HPDE6-E6E7 (cell line): ENCODE measurements around the gene MAN2B1.
"Not testable (repeated sequence)": the region's sequence is repeated elsewhere in the genome, so short reads cannot be mapped to it uniquely, and the experiment has no call there.

Experiments used
- DNase-seq: peaks from one replicate; pipeline ENCODE4 v3.0.0; 2011; ENCODE audit warnings: missing footprints; ENCODE audit errors: extremely low spot score

Gene MAN2B1

GRCh38 chr19:12666265-12667048 lies at the start of gene MAN2B1, which contains the start of gene WDR83:
MAN2B1 (minus strand) TSS chr19:12666742; CDS start chr19:12666701, 41 bp downstream.
WDR83 (plus strand) TSS chr19:12666807; CDS start chr19:12669791, 2,984 bp downstream.
- peak; percentile 82 for DNase-seq

GRCh38 chr19:12715929-12716328 lies 49.4 kb upstream of the MAN2B1 start:
- no peak for DNase-seq

- DNase-seq: no peak
Observed at GRCh38 chr19:12715102-12715501, 48.6 kb upstream of the MAN2B1 start.

- not testable (repeated sequence) for DNase-seq
Observed at GRCh38 chr19:12713304-12713703, 46.8 kb upstream of the MAN2B1 start.

GRCh38 chr19:12712077-12712476 lies 45.5 kb upstream of the MAN2B1 start:
- not testable (repeated sequence) for DNase-seq

- DNase-seq: no peak
Observed at GRCh38 chr19:12711187-12711586, 44.6 kb upstream of the MAN2B1 start.

- DNase-seq: no peak
Observed at GRCh38 chr19:12708641-12709040, 42.1 kb upstream of the MAN2B1 start.

DNA sequence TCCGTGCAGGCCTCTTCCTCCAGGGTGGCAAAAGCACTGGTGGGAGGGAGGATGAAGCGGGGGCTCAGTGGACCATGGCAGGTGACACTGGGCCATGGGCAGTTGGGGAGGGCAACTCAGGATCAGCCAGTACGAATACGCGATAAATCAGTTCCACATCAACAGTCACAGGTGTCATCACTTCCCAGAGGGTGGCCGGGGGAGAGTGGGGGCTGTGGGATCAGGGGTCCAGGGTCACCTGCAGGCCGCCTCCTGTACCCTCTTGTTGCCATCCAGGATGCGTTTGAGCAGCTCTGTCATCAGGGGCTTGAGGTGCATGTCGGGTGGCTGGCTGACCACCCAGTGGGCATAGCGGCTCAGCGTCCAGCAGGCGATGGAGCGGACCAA lies 39.8 kb upstream of the MAN2B1 start:
- DNase-seq: no peak

DNA sequence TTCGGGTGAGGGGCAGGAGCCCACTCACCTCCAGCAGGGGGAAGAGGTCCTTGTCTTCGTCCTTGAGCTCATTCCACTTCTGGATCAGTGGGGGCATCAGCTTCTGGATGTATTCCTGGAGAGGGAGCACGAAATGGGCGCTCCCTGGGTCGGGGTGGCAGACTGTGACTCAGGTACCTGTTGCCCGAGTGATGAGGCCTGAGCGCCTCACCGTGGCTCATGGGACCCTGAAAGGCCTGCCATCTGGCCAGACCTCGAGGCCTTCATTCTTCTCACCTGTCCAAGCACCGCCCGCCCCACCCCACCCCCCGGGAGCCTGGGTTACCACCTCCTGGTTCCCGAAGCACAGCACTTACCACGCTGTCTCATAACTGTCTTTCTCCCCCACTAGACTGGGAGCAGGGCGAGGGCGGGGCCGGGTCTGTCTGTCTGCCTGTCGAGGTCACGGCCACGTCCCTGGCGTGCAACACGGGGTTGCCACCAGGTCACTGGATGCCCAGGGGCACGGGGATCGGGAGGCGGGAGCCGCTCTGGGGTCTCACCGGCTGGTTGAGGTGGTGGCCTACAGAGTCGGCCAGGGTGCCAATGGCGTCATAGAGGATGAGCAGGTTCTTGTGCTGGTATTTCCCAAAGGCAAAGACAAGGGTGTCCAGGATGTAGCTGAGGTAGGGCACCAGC lies 39.3 kb upstream of the MAN2B1 start:
- DNase-seq: no peak

GRCh38 chr19:12705169-12705568 lies 38.6 kb upstream of the MAN2B1 start:
- DNase-seq: no peak

DNA sequence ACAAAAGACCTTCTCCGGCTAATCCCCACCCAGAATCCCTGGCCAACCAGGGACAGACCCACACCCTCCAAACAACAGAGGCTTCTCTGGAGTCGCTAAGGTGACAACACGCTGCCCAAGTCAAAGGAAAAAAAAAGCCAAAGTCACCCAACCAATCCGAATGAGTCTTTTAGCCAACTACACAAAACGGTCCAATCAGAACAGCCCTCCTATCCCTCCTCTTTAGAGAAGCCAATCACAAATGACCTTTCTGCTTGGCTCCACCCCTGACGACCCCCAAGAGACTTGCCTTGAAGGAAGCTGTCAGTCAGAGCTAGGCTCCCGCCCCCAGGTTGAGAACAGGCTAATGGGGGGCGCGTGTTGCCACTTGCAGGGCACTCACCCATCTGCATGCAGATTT lies 36.5 kb upstream of the MAN2B1 start:
- no peak for DNase-seq

DNA sequence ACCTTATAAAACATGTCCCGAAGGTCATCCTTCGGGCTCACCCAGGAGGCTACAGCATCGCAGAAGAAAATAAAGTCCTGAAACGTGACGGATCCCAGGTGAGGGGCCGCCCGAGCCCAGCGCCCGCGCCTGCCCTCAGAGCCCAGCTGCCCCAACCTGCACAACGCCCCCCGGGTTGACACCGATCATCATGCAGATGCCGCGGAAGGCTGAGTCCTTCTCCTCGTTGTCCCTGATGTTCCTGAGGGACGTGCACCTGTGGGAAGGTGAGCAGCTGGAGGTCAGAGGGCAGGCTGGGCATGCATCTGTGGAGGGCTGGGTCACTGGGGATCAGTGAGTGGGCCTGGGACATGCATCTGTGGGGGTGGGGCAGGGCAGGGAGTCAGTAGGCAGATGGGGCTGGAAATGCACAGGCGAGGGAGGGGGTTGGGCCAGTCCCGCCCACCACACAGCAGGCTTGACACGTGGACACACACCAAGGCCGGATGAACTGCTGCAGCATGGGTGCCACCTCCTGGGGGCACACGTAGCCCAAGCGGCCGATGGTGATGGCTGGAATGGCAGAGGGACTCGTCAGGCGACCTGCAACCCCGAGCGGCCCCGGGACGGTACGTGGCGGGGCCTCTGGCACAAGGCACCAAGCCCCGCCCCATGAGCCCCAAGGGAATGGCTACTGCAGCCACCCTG lies 35.2 kb upstream of the MAN2B1 start:
- DNase-seq: no peak

- DNase-seq: no peak
Observed at GRCh38 chr19:12698138-12698537, 31.6 kb upstream of the MAN2B1 start.

- not testable (repeated sequence) for DNase-seq
Observed at GRCh38 chr19:12697425-12697824, 30.9 kb upstream of the MAN2B1 start.

- peak; percentile 93 for DNase-seq
Observed at GRCh38 chr19:12696366-12697335, 30.1 kb upstream of the MAN2B1 start, which contains the start of gene FBXW9. FBXW9 (minus strand) TSS chr19:12696631; CDS start chr19:12696581, 50 bp downstream.

- DNase-seq: no peak
Observed at GRCh38 chr19:12695997-12696365, 29.4 kb upstream of the MAN2B1 start.

- DNase-seq: no peak
Observed at GRCh38 chr19:12695514-12695913, 29.0 kb upstream of the MAN2B1 start.

GRCh38 chr19:12695096-12695495 lies 28.6 kb upstream of the MAN2B1 start:
- DNase-seq: no peak

DNA sequence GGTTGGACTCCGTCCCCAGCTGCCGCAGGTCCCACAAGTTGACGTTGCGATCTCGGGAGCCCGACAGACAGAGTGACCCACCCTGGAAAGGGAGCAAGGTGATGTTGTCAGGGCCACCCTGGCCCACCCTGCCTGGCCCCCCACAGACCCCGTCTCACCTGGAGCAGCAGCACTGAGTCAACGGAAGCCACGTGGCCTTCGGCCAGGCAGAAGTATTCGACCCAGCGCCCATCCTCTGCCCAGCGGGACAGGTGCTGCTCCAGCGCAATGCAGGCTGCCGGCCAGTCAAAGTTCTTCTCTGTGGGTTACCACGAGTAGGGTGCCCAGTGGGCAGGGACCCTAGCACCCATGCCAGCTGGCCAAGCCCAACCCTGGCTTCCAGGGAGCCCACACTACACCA lies 28.1 kb upstream of the MAN2B1 start:
- no peak for DNase-seq

DNA sequence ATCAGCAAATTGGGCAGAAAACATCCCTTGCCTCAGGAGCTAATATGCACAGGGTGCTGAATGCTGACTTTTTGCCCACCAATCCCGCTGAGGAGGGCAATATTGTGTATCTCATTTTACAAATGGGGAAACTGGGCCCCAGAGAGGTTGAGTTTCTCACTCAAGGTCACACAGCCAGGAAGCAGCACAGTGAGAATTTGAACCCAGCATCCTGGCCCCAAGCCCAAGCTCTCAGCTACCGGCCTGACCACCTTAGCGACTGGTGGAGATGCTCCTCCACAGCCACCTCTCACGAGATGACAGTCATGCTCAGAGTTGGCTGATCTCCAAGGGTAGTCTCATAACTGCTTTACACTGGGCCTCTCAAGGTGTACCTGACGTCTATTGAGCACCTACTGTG lies 26.4 kb upstream of the MAN2B1 start:
- DNase-seq: no peak

- DNase-seq: no peak
Observed at GRCh38 chr19:12689581-12690216, 23.2 kb upstream of the MAN2B1 start.
